Measurements from ENCODE around the gene FOXR1.
A peak's percentile ranks its signal among the peaks of the same experiment; 100 is the strongest.
"Not testable (repeated sequence)": the region's sequence is repeated elsewhere in the genome, so short reads cannot be mapped to it uniquely, and the experiment has no call there.

The FOXR1 gene

GRCh38 chr11:118948000-118948399 is 23.6 kb upstream of the FOXR1 start:
- TF ChIP-seq CTCF (IDR thresholded peaks at IDR 0.05; ENCODE audit: low read length, missing control alignments) = no peak

GRCh38 chr11:118953265-118953664 is 18.3 kb upstream of the FOXR1 start:
- peak; percentile 14 for DNase-seq (ENCODE audit: low read depth)
- TF ChIP-seq CTCF (IDR thresholded peaks at IDR 0.05; ENCODE audit: low read length, missing control alignments) = no peak
- no peak overlapping the region for H3K4me3 ChIP-seq (replicated peaks; ENCODE audit: low read depth, low read length)

More at GRCh38 chr11:118948000-118948399, 23.6 kb upstream of the FOXR1 start:
- DNase-seq (ENCODE audit: low read depth) = no peak
- no peak overlapping the region for H3K4me3 ChIP-seq (replicated peaks; ENCODE audit: low read depth, low read length)

GRCh38 chr11:118953976-118954375 is 17.6 kb upstream of the FOXR1 start:
- not testable (repeated sequence) for DNase-seq (ENCODE audit: low read depth)

GRCh38 chr11:118956094-118956846 is 15.3 kb upstream of the FOXR1 start, which contains the start of gene UPK2:
Gene UPK2 (plus strand): TSS chr11:118956298. CDS start chr11:118956351, 53 bp downstream.
- TF ChIP-seq CTCF (IDR thresholded peaks at IDR 0.05; ENCODE audit: low read length, missing control alignments) = peak; percentile 95
- no peak within 1 kb of the TSS for H3K4me3 ChIP-seq (replicated peaks; ENCODE audit: low read depth, low read length)
- DNase-seq (ENCODE audit: low read depth) = peak; percentile 83

More at GRCh38 chr11:118953976-118954375, 17.6 kb upstream of the FOXR1 start:
- H3K4me3 ChIP-seq (replicated peaks; ENCODE audit: low read depth, low read length) = not testable (repeated sequence)

- DNase-seq (ENCODE audit: low read depth) = no peak
- TF ChIP-seq CTCF (IDR thresholded peaks at IDR 0.05; ENCODE audit: low read length, missing control alignments) = no peak
- no peak overlapping the region for H3K4me3 ChIP-seq (replicated peaks; ENCODE audit: low read depth, low read length)
Measured at GRCh38 chr11:118956847-118957469, 14.6 kb upstream of the FOXR1 start.

GRCh38 chr11:118957549-118957948 is 14.0 kb upstream of the FOXR1 start:
- no peak for TF ChIP-seq CTCF (IDR thresholded peaks at IDR 0.05; ENCODE audit: low read length, missing control alignments)
- H3K4me3 ChIP-seq (replicated peaks; ENCODE audit: low read depth, low read length) = no peak overlapping the region
- DNase-seq (ENCODE audit: low read depth) = no peak

- no peak for DNase-seq (ENCODE audit: low read depth)
- no peak overlapping the region for H3K4me3 ChIP-seq (replicated peaks; ENCODE audit: low read depth, low read length)
- TF ChIP-seq CTCF (IDR thresholded peaks at IDR 0.05; ENCODE audit: low read length, missing control alignments) = no peak
Measured at GRCh38 chr11:118957968-118958367, 13.6 kb upstream of the FOXR1 start.

All from fibroblast of pulmonary artery (primary cell).